HG02798 (cell line): ENCODE results near the gene TBPL1.
"Not testable (repeated sequence)": the region's sequence is repeated elsewhere in the genome, so short reads cannot be mapped to it uniquely, and the experiment has no call there.

Experiments
- ATAC-seq: cut with Tn5 transposase; IDR thresholded peaks from one replicate; pipeline ENCODE4 v1.9.1; 2021; ENCODE audit warnings: mild to moderate bottlenecking; ENCODE audit not compliant: unreplicated experiment, poor library complexity

TBPL1 gene

GRCh38 chr6:133952815-133953633 is at the start of gene TBPL1:
Gene TBPL1 (plus strand): TSS chr6:133953224. CDS start chr6:133980126, 26,902 bp downstream.
- ATAC-seq = peak; percentile 93

- no peak for ATAC-seq
Measured at GRCh38 chr6:133903855-133904254, 49.2 kb upstream of the TBPL1 start.

GRCh38 chr6:133906050-133906449 is 47.0 kb upstream of the TBPL1 start:
- ATAC-seq = no peak

- peak; percentile 84 for ATAC-seq
Measured at GRCh38 chr6:133916650-133917151, 36.3 kb upstream of the TBPL1 start.

- ATAC-seq = no peak
Measured at GRCh38 chr6:133917781-133918180, 35.2 kb upstream of the TBPL1 start.

- ATAC-seq = no peak
Measured at GRCh38 chr6:133918208-133918930, 34.7 kb upstream of the TBPL1 start.

GRCh38 chr6:133919362-133919761 is 33.7 kb upstream of the TBPL1 start:
- ATAC-seq = no peak

GRCh38 chr6:133921249-133921859 is 31.7 kb upstream of the TBPL1 start:
- ATAC-seq = peak; percentile 65

- peak; percentile 84 for ATAC-seq
Measured at GRCh38 chr6:133923938-133924593, 29.0 kb upstream of the TBPL1 start.

- ATAC-seq = not testable (repeated sequence)
Measured at GRCh38 chr6:133931221-133931620, 21.8 kb upstream of the TBPL1 start.

GRCh38 chr6:133936352-133936751 is 16.7 kb upstream of the TBPL1 start:
- ATAC-seq = not testable (repeated sequence)

GRCh38 chr6:133937909-133938308 is 15.1 kb upstream of the TBPL1 start:
- no peak for ATAC-seq

GRCh38 chr6:133938533-133938932 is 14.5 kb upstream of the TBPL1 start:
- ATAC-seq = no peak

GRCh38 chr6:133939778-133940667 is 13.0 kb upstream of the TBPL1 start:
- ATAC-seq = no peak

- no peak for ATAC-seq
Measured at GRCh38 chr6:133945158-133945557, 7.9 kb upstream of the TBPL1 start.

- ATAC-seq = no peak
Measured at GRCh38 chr6:133947302-133947900, 5.6 kb upstream of the TBPL1 start.

- no peak for ATAC-seq
Measured at GRCh38 chr6:133948472-133948871, 4.6 kb upstream of the TBPL1 start.

GRCh38 chr6:133951227-133951626 is 1.8 kb upstream of the TBPL1 start:
- no peak for ATAC-seq
